Peyer's patch (tissue), 4 donors: Measurements from ENCODE around the gene COTL1.

Source experiments
- POLR2A ChIP-seq, 2 donors: fragments of 450-650 bp; IDR thresholded peaks; one replicate each; pipeline ENCODE4 v1.5.1; 2017; ENCODE audit warnings: antibody characterized with exemption in 2 of 2, mild to moderate bottlenecking in 2 of 2, moderate library complexity in 2 of 2
- TF ChIP-seq, protein P1 (sequence below), 6 experiments: fragments of 450-650 bp in 4 of 6; fragments of 200-600 bp in 2 of 6; sonication (generic) in 1 of 6; IDR thresholded peaks; one replicate each; pipeline ENCODE4 v1.5.1; 2017 to 2019; ENCODE audit warnings: antibody characterized with exemption in 6 of 6, mild to moderate bottlenecking in 3 of 6, moderate library complexity in 1 of 6

GRCh38 chr16:84595052-84595481, 22.8 kb downstream of the COTL1 start:
- TF ChIP-seq, protein P1, sequence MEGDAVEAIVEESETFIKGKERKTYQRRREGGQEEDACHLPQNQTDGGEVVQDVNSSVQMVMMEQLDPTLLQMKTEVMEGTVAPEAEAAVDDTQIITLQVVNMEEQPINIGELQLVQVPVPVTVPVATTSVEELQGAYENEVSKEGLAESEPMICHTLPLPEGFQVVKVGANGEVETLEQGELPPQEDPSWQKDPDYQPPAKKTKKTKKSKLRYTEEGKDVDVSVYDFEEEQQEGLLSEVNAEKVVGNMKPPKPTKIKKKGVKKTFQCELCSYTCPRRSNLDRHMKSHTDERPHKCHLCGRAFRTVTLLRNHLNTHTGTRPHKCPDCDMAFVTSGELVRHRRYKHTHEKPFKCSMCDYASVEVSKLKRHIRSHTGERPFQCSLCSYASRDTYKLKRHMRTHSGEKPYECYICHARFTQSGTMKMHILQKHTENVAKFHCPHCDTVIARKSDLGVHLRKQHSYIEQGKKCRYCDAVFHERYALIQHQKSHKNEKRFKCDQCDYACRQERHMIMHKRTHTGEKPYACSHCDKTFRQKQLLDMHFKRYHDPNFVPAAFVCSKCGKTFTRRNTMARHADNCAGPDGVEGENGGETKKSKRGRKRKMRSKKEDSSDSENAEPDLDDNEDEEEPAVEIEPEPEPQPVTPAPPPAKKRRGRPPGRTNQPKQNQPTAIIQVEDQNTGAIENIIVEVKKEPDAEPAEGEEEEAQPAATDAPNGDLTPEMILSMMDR (IDR thresholded peaks at IDR 0.05), result no peak
- TF ChIP-seq POLR2A (IDR thresholded peaks at IDR 0.05), result no peak
